T-helper 1 cell (primary cell): ENCODE measurements around the gene FBLN1.
A peak's percentile ranks its signal among the peaks of the same experiment; 100 is the strongest.
"Not testable (repeated sequence)": the region's sequence is repeated elsewhere in the genome, so short reads cannot be mapped to it uniquely, and the experiment has no call there.

Experiments
- DNase-seq, 5 donors: peaks; one replicate each; pipeline ENCODE4 v3.0.0-alpha.2; 2012 to 2020

FBLN1 gene

DNA sequence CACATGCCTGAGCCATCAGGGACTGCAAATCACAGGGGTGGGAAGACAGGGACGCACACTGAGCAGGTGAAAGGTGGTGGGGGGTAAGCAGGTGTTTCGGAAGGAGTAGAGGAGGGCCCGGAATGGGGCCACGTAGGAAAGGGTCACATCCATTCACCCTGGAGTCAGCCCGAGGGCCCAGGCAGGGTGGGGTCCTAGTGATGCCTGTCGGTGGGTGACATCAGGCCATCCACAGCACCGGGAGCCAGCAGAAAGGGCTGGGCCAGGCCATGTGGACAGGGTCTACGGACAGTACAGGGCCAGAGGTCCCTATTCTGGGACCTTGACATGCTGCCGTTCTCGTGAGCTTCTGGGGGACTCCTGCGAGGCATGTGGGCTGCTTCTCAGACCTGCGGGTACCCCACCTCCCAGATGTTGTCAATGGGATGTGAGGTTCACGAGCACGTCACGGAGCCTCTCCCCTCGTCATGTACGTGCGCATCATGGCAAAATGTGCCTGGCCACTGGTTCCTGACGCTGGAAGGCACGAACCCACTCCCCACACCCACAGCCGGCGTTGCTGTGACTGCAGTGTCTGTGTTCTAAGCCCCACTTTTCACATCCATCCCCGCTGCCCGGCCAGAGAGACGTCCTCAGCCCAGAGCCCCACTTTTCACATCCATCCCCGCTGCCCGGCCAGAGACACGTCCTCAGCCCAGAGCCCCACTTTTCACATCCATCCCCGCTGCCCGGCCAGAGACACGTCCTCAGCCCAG, 84.1 kb downstream of the FBLN1 start:
- DNase-seq, result no peak

GRCh38 chr22:45587638-45588505, 85.2 kb downstream of the FBLN1 start:
- DNase-seq, result no peak

DNA sequence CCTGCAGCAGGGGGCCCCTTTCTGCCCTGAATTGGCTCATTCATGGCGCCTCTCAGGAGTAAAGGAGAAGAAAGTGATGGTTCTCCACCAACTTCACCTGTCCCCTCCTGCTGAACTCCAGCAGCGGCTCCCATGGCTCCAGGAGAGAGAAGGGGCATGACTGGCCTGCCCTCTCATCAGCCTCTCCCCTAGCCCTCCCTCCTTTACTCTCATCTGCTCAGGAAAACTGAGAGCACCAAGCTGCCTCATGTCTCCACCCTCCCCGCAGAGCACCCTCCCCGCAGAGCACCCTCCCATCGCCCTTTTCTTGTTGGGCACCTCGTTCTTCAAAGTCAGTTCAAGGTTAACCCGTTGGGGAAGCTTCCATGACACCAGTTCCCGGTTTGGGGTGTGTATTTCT, 86.9 kb downstream of the FBLN1 start:
- DNase-seq, result no peak

DNA sequence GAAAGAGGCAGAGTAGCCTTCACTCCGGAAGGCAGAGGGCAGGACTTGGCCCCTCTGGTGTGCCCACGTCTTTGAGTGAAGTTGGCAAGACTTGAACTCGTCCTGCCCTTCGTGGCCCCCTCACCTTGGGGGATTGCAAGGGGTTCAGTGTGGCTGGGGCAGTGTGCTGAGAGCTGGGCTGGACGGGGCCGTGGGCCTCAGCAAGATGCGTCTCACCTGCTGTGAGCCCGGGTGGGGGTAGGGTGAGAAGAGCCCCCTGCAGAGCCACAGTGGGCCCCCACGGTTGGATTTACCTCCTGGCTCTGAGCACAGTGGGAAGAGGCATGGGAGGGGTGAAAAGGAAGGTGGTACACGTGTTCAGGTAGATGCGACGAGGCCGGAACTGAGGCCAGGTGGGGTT, 87.6 kb downstream of the FBLN1 start:
- DNase-seq, result no peak

- DNase-seq, result not testable (repeated sequence)
Measured at GRCh38 chr22:45591633-45592213, 89.0 kb downstream of the FBLN1 start.

GRCh38 chr22:45594123-45594941, 91.6 kb downstream of the FBLN1 start:
- DNase-seq, result no peak

DNA sequence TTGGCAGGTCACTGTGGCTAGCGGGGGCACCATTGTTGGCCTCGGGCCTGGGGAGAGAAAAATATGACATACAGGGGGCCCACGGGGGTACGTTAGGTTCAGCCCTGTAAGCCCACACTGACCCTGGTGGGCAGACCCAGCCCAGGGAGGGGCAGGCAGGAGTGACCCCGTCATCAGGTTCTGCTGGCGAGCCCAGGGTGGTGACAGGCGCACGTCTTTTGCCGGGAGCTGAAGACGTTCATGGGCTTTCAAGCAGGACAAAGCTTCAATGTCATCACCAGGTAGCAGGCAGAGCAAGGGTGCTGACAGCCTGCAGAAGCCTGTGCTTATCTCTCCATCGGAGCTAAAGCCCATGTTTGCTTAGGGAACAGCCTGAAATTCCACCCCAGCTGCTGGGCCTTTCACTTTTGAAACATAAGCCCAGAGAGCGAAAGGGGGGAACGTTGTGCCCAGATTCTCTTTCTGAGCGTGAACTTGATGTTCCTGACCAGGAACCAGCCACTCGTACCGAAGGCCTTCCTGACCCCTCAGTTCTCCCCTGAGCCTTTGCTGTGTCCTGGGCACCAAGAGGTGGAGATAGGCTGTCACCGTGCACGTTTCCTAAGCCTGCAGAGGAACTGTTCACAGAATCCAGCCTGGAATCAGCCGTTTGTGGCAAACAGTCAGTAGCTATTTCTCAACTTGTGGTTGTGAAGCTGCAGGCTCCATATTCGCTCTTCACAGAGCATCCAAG, 94.9 kb downstream of the FBLN1 start:
- DNase-seq, result no peak

GRCh38 chr22:45598596-45599217, 96.0 kb downstream of the FBLN1 start:
- DNase-seq, result no peak

DNA sequence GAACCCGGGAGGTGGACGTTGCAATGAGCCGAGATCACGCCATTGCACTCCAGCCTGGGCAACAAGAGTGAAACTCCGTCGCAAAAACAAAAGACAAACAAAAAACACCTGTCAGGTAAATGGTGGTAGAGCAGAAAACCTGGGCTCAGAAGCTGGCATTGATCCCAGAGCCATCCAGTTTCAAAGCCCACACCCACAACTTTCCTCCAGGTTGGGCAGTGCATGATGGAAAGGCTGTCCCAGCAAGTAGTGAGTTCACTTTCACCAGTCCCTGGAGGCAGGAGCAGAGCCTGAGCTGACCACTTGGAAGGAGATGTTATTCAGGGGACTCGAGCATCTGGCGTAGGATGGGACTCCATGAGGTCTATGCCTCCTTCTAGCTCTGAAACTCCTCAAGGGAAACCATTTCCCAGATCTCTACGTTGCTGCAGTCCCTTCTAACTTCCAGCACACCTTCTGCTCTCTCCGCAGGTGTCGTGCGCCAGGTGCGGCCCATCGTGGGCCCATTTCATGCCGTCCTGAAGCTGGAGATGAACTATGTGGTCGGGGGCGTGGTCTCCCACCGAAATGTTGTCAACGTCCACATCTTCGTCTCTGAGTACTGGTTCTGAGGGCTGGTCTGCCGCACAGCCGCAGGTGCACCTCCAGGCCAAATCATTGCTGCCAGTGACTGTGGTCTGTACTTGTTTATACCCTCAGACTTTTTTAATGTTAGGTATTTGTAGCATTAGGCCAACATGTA, 97.3 kb downstream of the FBLN1 start:
- no peak for DNase-seq

GRCh38 chr22:45600790-45601730, 98.4 kb downstream of the FBLN1 start:
- no peak for DNase-seq

GRCh38 chr22:45602004-45602733, 99.5 kb downstream of the FBLN1 start:
- DNase-seq, result no peak

DNA sequence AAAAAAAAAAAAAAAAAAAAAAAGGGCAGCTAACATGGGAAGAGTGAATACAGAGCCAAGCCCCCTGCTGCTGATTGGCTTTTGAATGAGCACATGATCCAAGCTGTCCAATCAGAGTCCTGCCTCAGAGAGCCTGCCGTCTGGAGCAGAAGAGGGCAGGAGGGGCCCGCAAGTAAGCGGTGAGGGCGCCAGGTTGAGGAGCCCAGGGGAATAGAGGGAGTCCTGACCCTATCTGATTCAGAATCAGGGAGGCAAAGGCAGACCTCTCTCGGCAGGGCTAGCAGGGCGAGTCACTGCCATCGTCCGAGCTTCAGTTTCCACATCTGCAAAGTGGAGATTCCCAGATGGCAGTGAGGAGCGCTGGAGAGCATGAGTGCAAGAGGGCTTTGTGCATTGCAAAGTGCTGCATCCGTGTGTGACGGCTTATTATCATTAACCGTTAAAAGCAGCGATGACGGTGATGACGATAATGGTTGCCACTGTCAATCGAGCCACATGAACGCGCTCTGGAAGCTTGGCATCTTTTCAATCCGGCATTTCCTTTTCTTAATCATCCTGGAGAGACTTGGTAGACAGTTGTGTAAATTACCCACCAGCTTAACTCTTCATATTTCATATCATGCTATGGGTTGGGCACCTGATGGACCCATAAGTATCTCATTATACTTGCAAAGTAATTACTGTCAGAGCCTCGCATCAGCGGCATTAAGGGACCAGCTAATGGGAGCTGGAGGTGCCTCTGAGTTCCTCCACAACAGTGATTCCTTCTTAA, 100.3 kb downstream of the FBLN1 start:
- no peak for DNase-seq

GRCh38 chr22:45603619-45604018, 100.9 kb downstream of the FBLN1 start:
- DNase-seq, result no peak

DNA sequence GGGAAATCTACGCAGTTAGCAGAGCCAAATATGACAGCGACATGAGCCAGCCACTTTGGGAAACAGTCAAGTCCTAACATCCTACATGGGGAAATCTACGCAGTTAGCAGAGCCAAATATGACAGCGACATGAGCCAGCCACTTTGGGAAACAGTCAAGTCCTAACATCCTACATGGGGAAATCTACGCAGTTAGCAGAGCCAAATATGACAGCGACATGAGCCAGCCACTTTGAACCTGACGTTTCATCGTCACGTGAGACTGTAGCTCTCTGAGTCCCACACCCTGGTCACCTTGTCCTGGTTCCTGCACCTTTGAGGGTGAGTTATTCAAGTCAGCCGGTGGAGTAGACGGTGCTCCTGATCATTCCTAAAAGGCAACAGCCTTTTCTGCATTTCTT, 105.4 kb downstream of the FBLN1 start:
- not testable (repeated sequence) for DNase-seq

- peak in 1 of 5 donors; percentile 50 for DNase-seq
Measured at GRCh38 chr22:45608763-45609180, 106.1 kb downstream of the FBLN1 start.

DNA sequence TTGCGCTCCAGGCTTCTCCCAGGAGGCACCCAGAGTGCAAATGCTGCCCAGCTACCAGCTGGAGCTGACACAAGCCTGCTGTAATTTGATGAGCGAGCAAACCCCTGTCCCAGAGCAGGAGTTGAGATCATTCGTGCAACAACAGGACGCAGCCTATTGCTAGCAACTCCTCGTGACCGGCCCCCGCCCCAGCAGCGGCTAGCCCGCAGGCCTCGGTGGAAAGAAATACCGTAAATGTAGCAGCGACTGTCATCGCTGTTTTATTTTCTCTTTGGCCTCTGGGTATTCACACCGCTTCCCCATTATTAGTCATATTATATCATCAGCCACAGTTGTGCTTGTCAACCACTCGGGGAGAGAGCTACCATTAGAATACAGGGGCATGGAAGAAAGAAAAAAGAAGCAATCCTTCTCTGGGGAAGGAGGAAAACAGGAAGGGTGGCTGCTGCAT, 109.8 kb downstream of the FBLN1 start:
- peak in 1 of 5 donors; percentile 25 for DNase-seq

DNA sequence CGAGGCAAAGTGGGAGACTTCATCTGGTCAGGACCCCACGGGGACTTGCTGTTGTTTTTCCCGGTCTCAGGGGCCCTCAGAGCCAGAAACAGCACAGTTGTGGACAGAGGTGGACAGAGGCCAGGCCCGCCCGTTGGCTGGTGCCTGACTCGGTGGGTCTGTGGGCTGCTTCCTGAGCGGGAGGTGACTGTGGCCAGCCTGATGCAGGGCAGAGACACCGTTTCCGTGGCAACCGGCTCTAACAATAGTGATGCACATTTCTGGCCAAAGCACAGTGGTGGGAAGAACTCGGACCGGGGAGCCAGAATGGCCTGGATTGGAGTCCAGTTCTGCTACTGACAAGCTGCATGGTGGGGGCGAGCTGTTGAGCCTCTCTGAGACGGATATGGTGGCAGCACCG, 110.3 kb downstream of the FBLN1 start:
- DNase-seq, result no peak

DNA sequence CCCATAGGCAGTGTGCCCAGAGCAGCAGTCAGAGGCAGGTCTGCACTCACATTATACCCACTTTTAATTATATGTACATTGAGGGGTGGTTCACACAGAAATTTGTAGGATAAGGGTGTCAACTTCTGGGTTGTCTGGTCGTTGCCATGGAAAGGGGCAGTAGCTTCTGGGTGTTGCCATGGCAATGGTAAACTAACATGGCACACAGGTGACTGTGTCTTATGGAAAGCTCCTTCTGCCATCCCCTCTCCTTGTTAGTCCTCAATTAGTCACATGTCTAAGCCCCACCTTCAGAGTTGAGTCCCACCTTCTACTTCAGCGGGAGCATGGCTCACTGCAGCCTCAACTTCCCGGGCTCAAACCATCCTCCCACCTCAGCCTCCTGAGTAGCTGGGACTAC, 112.7 kb downstream of the FBLN1 start:
- no peak for DNase-seq
